KMS-11 (cell line): ENCODE data around the gene COBL.

ENCODE experiments used
- H2AFZ ChIP-seq: fragments of 200-600 bp; sonication (generic); 2 replicates; pipeline ENCODE4 v1.6.1; 2016; ENCODE audit warnings: antibody characterized with exemption, mixed run types, low read depth
- H3K27ac ChIP-seq: fragments of 200-600 bp; sonication (generic); 2 replicates; pipeline ENCODE4 v1.6.1; 2016; ENCODE audit warnings: mild to moderate bottlenecking, mixed run types
- H3K27me3 ChIP-seq: fragments of 200-600 bp; sonication (generic); 2 replicates; pipeline ENCODE4 v1.6.1; 2017; ENCODE audit warnings: mild to moderate bottlenecking, low read depth, mixed run types, moderate library complexity; ENCODE audit not compliant: insufficient read depth
- H3K36me3 ChIP-seq: fragments of 200-600 bp; sonication (generic); 2 replicates; pipeline ENCODE4 v1.6.1; 2017; ENCODE audit warnings: mild to moderate bottlenecking, mixed run types; ENCODE audit not compliant: insufficient read depth
- H3K4me1 ChIP-seq: fragments of 200-600 bp; sonication (generic); 2 replicates; pipeline ENCODE4 v1.6.1; 2016; ENCODE audit warnings: mild to moderate bottlenecking, low read depth, mixed run types; ENCODE audit not compliant: poor library complexity, severe bottlenecking
- H3K4me2 ChIP-seq: fragments of 200-600 bp; sonication (generic); 2 replicates; pipeline ENCODE4 v1.7.0; 2016; ENCODE audit warnings: mild to moderate bottlenecking, mixed run types
- H3K4me3 ChIP-seq: fragments of 200-600 bp; sonication (generic); IDR thresholded peaks from 2 replicates; pipeline ENCODE4 v1.6.1; 2017; ENCODE audit warnings: low read depth, low read length, mixed read lengths; ENCODE audit not compliant: insufficient read depth
- H3K79me2 ChIP-seq: fragments of 200-600 bp; sonication (generic); 2 replicates; pipeline ENCODE4 v1.6.1; 2016; ENCODE audit warnings: low read depth, mixed run types; ENCODE audit not compliant: insufficient read depth
- H3K9ac ChIP-seq: fragments of 200-600 bp; sonication (generic); 2 replicates; pipeline ENCODE4 v1.6.1; 2016; ENCODE audit warnings: mild to moderate bottlenecking, mixed run types
- H4K20me1 ChIP-seq: fragments of 200-600 bp; sonication (generic); 2 replicates; pipeline ENCODE4 v1.6.1; 2016; ENCODE audit warnings: mild to moderate bottlenecking, mixed run types; ENCODE audit not compliant: insufficient read depth
- CTCF ChIP-seq: fragments of 200-600 bp; sonication (generic); conservative IDR thresholded peaks from 2 replicates; pipeline ENCODE4 v1.6.1; 2017; ENCODE audit warnings: low read depth, mild to moderate bottlenecking, antibody characterized with exemption, low read length, moderate library complexity, mixed read lengths

The COBL gene

DNA sequence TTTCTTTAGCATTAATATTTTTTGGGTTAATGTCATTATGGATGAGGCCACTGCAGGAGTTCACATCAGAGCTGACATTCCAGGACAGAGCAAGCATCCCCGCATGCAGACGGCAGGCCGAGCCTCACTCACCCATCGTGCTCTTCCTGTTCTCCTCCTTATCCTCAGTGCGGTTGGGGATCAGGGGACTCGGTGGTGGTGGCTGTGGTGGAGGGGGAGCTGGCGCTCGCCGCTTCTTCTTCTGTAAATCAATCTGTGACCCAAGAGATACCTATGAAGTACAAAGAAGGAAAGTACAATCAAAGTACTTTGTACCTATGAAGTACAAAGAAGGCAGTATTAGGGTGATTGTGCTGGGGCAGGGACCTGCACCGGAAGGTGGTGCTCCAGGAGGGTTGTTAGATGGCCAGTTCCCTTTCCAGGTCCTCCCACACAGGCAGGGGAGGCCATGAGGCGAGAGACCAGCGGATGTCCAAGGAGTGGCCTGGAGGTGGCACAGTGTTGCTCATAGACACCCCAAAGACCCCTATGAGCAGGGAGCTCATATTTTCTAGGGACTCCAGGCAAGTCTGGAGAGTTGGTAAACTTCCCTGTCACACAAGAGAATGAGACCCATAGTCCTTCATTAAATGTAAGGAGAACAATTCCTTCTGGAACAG lies 231.4 kb downstream of the COBL start:
- no peaks in the 10 kb centered on the region for H4K20me1 ChIP-seq
- no peaks in the 10 kb centered on the region for H3K79me2 ChIP-seq
- H3K4me1 ChIP-seq, result no peaks in the 10 kb centered on the region
- no peak overlapping the region for H3K9ac ChIP-seq
- no peak for TF ChIP-seq CTCF
- no peak overlapping the region for H2AFZ ChIP-seq
- H3K27ac ChIP-seq, result no peak overlapping the region
- no peaks in the 10 kb centered on the region for H3K27me3 ChIP-seq
- H3K4me2 ChIP-seq, result no peak overlapping the region
- no peaks in the 10 kb centered on the region for H3K36me3 ChIP-seq
- no peak overlapping the region for H3K4me3 ChIP-seq

- Histone ChIP-seq H3K9ac (no peak overlapping the region), H3K4me2 (no peak overlapping the region), H4K20me1 (no peaks in the 10 kb centered on the region), H3K27me3 (no peaks in the 10 kb centered on the region), H3K36me3 (no peaks in the 10 kb centered on the region), H3K27ac (no peak overlapping the region), H2AFZ (no peak overlapping the region), H3K4me3 (no peak overlapping the region), H3K4me1 (no peaks in the 10 kb centered on the region), H3K79me2 (no peaks in the 10 kb centered on the region)
- TF ChIP-seq CTCF, result no peak
Observed at GRCh38 chr7:51084121-51084520, 232.5 kb downstream of the COBL start.

- no peaks in the 10 kb centered on the region for H4K20me1 ChIP-seq
- H3K4me3 ChIP-seq, result no peak overlapping the region
- TF ChIP-seq CTCF, result no peak
- H3K27me3 ChIP-seq, result no peaks in the 10 kb centered on the region
- no peaks in the 10 kb centered on the region for H3K4me1 ChIP-seq
- no peaks in the 10 kb centered on the region for H3K36me3 ChIP-seq
- H3K4me2 ChIP-seq, result no peak overlapping the region
- H3K79me2 ChIP-seq, result no peaks in the 10 kb centered on the region
- no peak overlapping the region for H2AFZ ChIP-seq
- no peak overlapping the region for H3K27ac ChIP-seq
- H3K9ac ChIP-seq, result no peak overlapping the region
Observed at GRCh38 chr7:51082940-51083533, 233.6 kb downstream of the COBL start.

GRCh38 chr7:51082096-51082840 lies 234.3 kb downstream of the COBL start:
- Histone ChIP-seq H3K9ac (no peak overlapping the region), H3K36me3 (no peaks in the 10 kb centered on the region), H3K27ac (no peak overlapping the region), H2AFZ (no peak overlapping the region), H3K79me2 (no peaks in the 10 kb centered on the region), H4K20me1 (no peaks in the 10 kb centered on the region), H3K4me2 (no peak overlapping the region), H3K27me3 (no peaks in the 10 kb centered on the region), H3K4me3 (no peak overlapping the region), H3K4me1 (no peaks in the 10 kb centered on the region)
- no peak for TF ChIP-seq CTCF
